Measurements from ENCODE around the gene RHOJ.

GRCh38 chr14:63193236-63193635, 11.0 kb upstream of the RHOJ start:
- no peak for TF ChIP-seq EZH2phosphoT487 (IDR thresholded peaks at IDR 0.05; ENCODE audit: borderline replicate concordance)
- no peak for TF ChIP-seq REST (IDR thresholded peaks at IDR 0.05; ENCODE audit: low read depth)
- no peak for TF ChIP-seq POLR2AphosphoS5 (IDR thresholded peaks at IDR 0.05; ENCODE audit: low read depth, low read length)
- no peak for TF ChIP-seq CEBPB (IDR thresholded peaks at IDR 0.05; ENCODE audit: low read depth)
- TF ChIP-seq, protein P1, sequence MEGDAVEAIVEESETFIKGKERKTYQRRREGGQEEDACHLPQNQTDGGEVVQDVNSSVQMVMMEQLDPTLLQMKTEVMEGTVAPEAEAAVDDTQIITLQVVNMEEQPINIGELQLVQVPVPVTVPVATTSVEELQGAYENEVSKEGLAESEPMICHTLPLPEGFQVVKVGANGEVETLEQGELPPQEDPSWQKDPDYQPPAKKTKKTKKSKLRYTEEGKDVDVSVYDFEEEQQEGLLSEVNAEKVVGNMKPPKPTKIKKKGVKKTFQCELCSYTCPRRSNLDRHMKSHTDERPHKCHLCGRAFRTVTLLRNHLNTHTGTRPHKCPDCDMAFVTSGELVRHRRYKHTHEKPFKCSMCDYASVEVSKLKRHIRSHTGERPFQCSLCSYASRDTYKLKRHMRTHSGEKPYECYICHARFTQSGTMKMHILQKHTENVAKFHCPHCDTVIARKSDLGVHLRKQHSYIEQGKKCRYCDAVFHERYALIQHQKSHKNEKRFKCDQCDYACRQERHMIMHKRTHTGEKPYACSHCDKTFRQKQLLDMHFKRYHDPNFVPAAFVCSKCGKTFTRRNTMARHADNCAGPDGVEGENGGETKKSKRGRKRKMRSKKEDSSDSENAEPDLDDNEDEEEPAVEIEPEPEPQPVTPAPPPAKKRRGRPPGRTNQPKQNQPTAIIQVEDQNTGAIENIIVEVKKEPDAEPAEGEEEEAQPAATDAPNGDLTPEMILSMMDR (IDR thresholded peaks at IDR 0.05 in 2 of 3, conservative IDR thresholded peaks at IDR 0.05 in 1 of 3; ENCODE audit: borderline replicate concordance in 1 of 3, insufficient read depth in 1 of 3, low read depth in 2 of 3, low read length in 2 of 3), result no peak
- TF ChIP-seq CBX3 (IDR thresholded peaks at IDR 0.05; ENCODE audit: low read depth), result no peak
- no peak for TF ChIP-seq MAX (IDR thresholded peaks at IDR 0.05)
- TF ChIP-seq TCF7L2 (IDR thresholded peaks at IDR 0.05; ENCODE audit: borderline replicate concordance, extremely low read depth, insufficient read depth, insufficient read length), result no peak
- TF ChIP-seq ZNF274 (IDR thresholded peaks at IDR 0.05; ENCODE audit: low read depth, low read length), result no peak
- TF ChIP-seq ATF3 (IDR thresholded peaks at IDR 0.05), result no peak
- no peak for TF ChIP-seq EZH2 (IDR thresholded peaks at IDR 0.05)
- TF ChIP-seq ZFX (IDR thresholded peaks at IDR 0.05), result no peak
- no peak for TF ChIP-seq POLR2A (IDR thresholded peaks at IDR 0.05; ENCODE audit: borderline replicate concordance, extremely low read depth, insufficient read depth, insufficient read length)
